Measurements from ENCODE around the gene TOMM6.

Gene TOMM6

DNA sequence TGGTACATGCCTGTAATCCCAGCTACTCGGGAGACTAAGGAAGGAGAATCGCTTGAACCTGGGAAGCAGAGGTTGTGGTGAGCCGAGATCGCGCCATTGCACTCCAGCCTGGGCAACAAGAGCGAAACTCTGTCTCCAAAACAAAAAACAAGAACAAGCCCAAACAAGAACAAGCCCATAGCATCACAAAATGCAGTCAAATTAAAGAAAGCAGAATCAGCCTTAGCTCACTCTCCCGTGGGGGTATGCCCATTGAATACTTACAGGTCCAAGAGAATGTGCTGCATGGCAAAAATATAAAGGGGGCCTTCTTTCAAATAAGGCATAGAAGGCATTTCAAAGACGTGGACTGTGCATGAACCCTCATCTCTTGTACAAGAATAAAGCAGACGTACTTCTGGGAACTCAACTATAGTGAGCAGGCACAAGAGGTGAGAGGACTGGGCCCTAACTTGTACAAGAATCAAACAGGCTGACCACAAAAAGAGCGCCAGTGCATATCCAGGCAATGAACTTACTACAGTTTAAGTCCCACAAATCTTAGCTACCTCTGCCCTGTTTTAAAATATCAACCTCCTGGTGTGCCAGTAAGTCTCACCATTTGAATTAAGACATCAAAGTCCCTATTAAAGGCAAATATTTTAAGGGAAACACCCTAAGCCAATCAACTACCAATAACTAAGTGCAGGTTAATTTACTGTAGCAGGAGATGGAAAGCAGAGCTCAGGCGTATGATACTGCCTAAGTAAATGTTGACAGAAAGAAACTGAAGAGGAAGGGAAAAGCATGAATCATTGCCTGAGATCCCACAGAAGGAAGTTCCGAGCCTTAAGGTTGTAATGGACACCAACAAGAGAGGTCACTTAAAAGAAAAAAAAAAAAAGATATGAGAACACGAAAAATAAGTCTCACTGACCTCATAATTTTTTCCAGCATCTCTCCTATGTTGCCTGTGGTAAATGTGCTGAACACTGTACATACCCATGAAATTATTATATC is 37.4 kb downstream of the TOMM6 start:
- DNase-seq, result no peak

DNA sequence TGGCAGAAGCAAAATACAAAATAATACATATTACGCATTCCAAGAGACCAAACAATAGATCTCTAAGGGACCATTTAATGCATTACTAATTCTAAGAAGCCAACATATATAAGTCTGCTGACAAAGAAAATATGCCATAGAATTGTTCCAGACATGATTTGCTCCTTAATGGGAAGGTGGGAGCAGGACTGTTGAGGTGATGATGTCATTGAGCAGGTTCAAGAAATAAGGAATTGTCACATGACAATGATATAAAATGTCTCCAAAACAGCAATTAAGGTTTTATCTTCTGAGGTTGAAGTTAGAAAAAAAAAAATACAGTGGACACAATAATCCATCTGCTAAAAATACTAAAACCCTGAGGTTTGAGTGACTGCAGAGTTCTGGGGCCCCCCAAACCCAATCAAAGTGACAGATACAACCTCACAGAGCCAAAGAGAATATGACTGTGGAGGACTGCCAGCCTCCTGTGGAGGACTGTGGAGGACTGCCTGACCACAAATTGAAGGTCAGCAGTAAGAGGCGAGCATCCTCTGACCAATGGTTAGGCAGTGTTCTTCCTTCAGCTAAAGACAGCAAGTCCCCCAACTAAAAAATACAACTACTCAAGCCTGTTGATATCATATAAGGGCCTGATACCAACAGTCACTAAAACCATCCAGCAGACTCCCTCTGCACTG is 39.0 kb downstream of the TOMM6 start:
- DNase-seq, result no peak

DNA sequence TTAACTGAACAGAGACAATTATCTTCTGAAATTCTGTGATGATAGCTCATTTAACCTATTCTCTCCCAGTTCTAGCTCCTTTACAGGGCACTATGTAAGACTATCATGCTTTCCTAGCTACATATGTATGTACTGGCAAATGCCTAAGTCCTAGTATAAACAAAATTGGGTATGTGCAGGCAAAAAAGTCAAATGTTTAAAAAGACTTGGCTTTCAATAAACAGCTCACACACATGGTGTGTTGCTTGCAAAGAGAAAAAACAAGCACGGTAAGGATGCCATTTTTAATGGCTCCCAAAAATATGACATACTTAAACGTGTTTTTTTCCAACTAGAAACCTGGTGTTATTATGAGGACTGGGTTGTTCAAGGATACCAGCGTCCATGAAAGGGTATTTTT is 44.8 kb downstream of the TOMM6 start:
- no peak for DNase-seq

DNA sequence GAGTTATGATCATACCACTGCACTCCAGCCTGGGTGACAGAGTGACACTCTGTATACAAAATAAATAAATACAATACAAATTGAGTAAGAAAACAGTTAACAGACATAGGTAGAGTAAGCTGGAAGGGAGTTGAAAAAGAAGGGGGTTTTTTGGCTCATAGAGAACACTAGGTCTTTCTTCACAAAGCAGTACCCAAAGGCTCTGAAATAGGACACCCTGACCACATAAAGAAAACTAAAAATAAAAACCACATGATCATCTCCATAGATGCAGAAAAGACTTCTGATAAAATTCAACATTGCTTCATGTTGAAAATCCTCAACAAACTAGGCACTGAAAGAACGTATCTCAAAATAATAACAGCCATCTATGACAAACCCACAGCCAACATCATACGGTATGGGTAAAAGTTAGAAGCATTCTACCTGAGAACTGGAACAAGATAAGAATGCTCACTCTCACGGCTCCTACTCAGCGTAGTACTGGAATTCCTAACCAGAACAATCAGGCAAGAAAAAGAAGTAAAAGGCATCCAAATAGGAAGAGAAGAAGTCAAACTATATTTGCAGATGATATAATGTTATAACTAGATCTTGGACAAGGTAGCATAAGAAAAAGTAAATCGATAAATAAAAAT is 48.6 kb downstream of the TOMM6 start:
- no peak for DNase-seq

DNA sequence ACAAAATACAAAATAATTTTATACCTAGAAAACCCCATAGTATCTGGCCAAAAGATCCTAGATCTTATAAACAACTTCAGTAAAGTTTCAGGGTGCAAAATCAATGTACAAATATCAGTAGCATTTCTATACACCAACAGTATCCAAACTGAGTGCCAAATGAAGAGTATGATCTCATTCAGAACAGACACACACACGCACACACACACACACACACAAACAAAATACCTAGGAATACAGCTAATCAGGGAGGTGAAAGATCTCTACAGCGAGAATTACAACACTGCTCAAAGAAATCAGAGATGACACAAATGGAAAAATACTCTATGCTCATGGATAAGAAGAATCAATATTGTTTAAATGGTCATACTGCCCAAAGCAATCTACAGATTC is 49.2 kb downstream of the TOMM6 start:
- no peak for DNase-seq

Data from effector CD8-positive, alpha-beta T cell (primary cell).